ENCODE measurements around the gene TMEM161A. TPM values are rescaled to one million over a fixed set of nuclear protein-coding genes. Genes with fewer than 3 reads are reported as not detected.
A peak's percentile ranks its signal among the peaks of the same experiment; 100 is the strongest.
"Not testable (repeated sequence)": the region's sequence is repeated elsewhere in the genome, so short reads cannot be mapped to it uniquely, and the experiment has no call there.

TMEM161A gene
- total RNA-seq, 1 donor from 2014 or later, result 14.5 TPM

DNA sequence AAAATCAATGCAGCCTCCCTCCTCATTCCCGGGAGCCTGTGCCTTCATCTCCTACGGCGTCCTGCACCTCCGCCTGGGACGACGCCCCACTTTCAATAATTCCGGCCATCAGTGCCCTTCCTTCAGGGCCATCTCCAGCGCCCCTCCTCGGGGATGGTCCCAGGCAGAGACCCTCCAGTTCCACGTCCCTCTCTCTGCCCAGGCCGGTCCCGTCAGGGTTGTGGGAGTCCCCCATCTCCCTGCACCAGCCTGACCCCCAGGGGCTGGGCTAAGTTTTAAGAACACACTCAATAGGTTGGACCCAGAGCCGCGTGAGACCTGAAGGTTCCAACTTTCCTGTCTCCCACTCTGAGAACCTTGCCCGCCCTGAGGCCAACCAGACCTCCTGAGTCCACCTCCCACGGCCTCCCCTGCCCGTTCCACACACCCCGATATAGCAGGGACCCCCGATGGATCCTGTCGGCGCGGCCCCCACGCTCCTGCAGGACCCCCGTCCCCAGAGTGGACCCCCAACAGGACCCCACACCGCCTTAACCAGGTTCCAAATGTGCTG lies 646 bp downstream of the TMEM161A start:
- H3K9me3 ChIP-seq, result no peaks in the 10 kb centered on the region
- H3K36me3 ChIP-seq, result peaks cover 0 to under 1% of the 10 kb centered on the region in 2 donors
- DNase-seq (ENCODE audit: low spot score in 2 of 2), result no peak
- TF ChIP-seq, protein P1, sequence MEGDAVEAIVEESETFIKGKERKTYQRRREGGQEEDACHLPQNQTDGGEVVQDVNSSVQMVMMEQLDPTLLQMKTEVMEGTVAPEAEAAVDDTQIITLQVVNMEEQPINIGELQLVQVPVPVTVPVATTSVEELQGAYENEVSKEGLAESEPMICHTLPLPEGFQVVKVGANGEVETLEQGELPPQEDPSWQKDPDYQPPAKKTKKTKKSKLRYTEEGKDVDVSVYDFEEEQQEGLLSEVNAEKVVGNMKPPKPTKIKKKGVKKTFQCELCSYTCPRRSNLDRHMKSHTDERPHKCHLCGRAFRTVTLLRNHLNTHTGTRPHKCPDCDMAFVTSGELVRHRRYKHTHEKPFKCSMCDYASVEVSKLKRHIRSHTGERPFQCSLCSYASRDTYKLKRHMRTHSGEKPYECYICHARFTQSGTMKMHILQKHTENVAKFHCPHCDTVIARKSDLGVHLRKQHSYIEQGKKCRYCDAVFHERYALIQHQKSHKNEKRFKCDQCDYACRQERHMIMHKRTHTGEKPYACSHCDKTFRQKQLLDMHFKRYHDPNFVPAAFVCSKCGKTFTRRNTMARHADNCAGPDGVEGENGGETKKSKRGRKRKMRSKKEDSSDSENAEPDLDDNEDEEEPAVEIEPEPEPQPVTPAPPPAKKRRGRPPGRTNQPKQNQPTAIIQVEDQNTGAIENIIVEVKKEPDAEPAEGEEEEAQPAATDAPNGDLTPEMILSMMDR (IDR thresholded peaks at IDR 0.05), result no peak
- no peak overlapping the region for H3K27ac ChIP-seq
- H3K27me3 ChIP-seq, result no peaks in the 10 kb centered on the region
- peaks cover 0 to 8% of the 10 kb centered on the region in 2 donors for H3K4me1 ChIP-seq
- H3K4me3 ChIP-seq, result peak overlapping the region; percentile 56 to 77
- intact Hi-C loops (cut with DNase I), result loop anchor here (1.0 to 10.0 kb wide), 4 partner anchors 55 to 223 kb away; partner anchors contain the start of genes BORCS8, COPE, DDX49 and RFXANK

GRCh38 chr19:19135713-19136112 lies 2.6 kb downstream of the TMEM161A start:
- H3K4me1 ChIP-seq; H3K27ac ChIP-seq; H3K27me3 ChIP-seq; DNase-seq (ENCODE audit: low spot score in 2 of 2); H3K9me3 ChIP-seq; H3K4me3 ChIP-seq; H3K36me3 ChIP-seq: not testable (repeated sequence)
- intact Hi-C loops (cut with DNase I), result loop anchor here (10.0 kb wide), 1 partner anchor 221 kb away; the partner anchor contains the start of genes COPE and DDX49

GRCh38 chr19:19134687-19135158 lies 3.6 kb downstream of the TMEM161A start:
- intact Hi-C loops (cut with DNase I), result loop anchor here (10.0 kb wide), 1 partner anchor 220 kb away; the partner anchor contains the start of genes COPE and DDX49
- H3K4me3 ChIP-seq, result no peak overlapping the region
- TF ChIP-seq, protein P1 (IDR thresholded peaks at IDR 0.05), result no peak

DNA sequence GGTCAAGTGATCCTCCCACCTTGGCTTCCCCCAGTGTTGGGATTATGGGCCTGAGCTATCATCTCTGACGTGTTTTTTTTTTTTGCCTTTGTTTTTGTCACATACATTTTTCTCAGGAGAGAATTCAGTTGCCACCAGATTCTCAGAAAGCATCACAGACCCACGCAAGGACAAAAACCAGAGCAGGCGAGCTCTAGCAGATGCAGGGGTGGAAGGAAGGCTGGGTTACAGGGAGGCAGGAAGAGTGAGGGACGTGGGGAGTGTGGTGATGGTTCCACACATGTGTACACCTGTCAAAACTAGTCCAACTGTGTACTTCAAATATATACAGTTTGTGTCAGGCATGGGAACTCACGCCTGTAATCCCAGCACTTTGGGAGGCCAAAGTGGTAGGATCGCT lies 4.3 kb downstream of the TMEM161A start:
- intact Hi-C loops (cut with DNase I), result loop anchor here (10.0 kb wide), 1 partner anchor 219 kb away; the partner anchor contains the start of genes COPE and DDX49
- no peak overlapping the region for H3K27ac ChIP-seq
- H3K27me3 ChIP-seq, result no peaks in the 10 kb centered on the region
- peaks cover 3 to 7% of the 10 kb centered on the region in 2 donors for H3K36me3 ChIP-seq
- H3K9me3 ChIP-seq, result peaks cover 4 to 5% of the 10 kb centered on the region in 2 donors
- no peak overlapping the region for H3K4me3 ChIP-seq
- peaks cover 0 to 8% of the 10 kb centered on the region in 2 donors for H3K4me1 ChIP-seq
- no peak for DNase-seq (ENCODE audit: low spot score in 2 of 2)
- TF ChIP-seq, protein P1 (IDR thresholded peaks at IDR 0.05), result no peak

More at GRCh38 chr19:19134687-19135158, 3.6 kb downstream of the TMEM161A start:
- H3K9me3 ChIP-seq, result peaks cover 4 to 5% of the 10 kb centered on the region in 2 donors
- H3K27me3 ChIP-seq, result no peaks in the 10 kb centered on the region
- no peak overlapping the region for H3K27ac ChIP-seq
- no peak for DNase-seq (ENCODE audit: low spot score in 2 of 2)
- peaks cover 3 to 7% of the 10 kb centered on the region in 2 donors for H3K36me3 ChIP-seq
- peaks cover 0 to 8% of the 10 kb centered on the region in 2 donors for H3K4me1 ChIP-seq

GRCh38 chr19:19132912-19133311 lies 5.4 kb downstream of the TMEM161A start:
- intact Hi-C loops (cut with DNase I), result loop anchor here (10.0 kb wide), 1 partner anchor 218 kb away; the partner anchor contains the start of genes COPE and DDX49
- Histone ChIP-seq H3K27ac (no peak overlapping the region), H3K4me1 (peaks cover 0 to 8% of the 10 kb centered on the region in 2 donors), H3K27me3 (no peaks in the 10 kb centered on the region), H3K4me3 (no peak overlapping the region), H3K9me3 (peaks cover 4 to 5% of the 10 kb centered on the region in 2 donors), H3K36me3 (peaks cover 3 to 7% of the 10 kb centered on the region in 2 donors)
- DNase-seq (ENCODE audit: low spot score in 2 of 2), result no peak
- TF ChIP-seq, protein P1 (IDR thresholded peaks at IDR 0.05), result no peak

DNA sequence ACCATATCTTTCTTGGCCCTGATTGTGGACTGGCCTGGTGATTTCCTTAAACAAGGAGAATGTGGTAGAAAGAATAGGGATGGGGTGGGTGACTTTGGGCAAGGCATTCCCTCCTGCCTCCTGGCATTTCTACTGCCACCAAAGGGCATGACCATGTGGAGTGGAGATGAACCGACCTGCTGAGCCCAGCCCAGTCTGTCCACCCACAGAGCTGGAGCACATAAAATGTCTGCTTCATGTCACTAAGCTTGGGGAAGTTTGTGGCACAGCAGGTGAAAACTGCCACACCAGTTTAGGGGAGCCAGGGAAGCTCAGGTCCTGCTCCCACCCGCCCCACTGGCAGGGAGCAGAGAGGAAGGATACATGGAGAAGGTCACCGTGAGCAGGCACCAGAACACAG lies 6.3 kb downstream of the TMEM161A start:
- Histone ChIP-seq H3K27me3 (no peaks in the 10 kb centered on the region), H3K9me3 (peaks cover 4 to 5% of the 10 kb centered on the region in 2 donors), H3K36me3 (peaks cover 3 to 7% of the 10 kb centered on the region in 2 donors), H3K4me3 (no peak overlapping the region), H3K27ac (no peak overlapping the region), H3K4me1 (no peaks in the 10 kb centered on the region)
- TF ChIP-seq, protein P1 (IDR thresholded peaks at IDR 0.05), result no peak
- intact Hi-C loops (cut with DNase I), result loop anchor here (10.0 kb wide), 1 partner anchor 217 kb away; the partner anchor contains the start of genes COPE and DDX49
- no peak for DNase-seq (ENCODE audit: low spot score in 2 of 2)

Data from ascending aorta (tissue), 2 donors.